ENCODE data around the gene ACTMAP. TPM values are rescaled to one million over a fixed set of nuclear protein-coding genes. Genes with fewer than 3 reads are reported as not detected.

ACTMAP gene
- total and polyA plus RNA-seq, 9 of the 15 experiments (the other 6 are each of a cell fraction or from before 2014, with no cell fraction given), result 1.7 to 16.6 (median 4.9) TPM

- no peak overlapping the region for H3K4me2 ChIP-seq (ENCODE audit: insufficient read depth, low read length)
- peaks cover 13% of the 10 kb centered on the region; the same call in 2 of the 3 replicates for H3K36me3 ChIP-seq (ENCODE audit: control insufficient read depth, insufficient read depth, low read length)
- 94% methylated on average over 7 of the region's 7 CpGs for WGBS (ENCODE audit: insufficient coverage, low coverage, missing lambda C conversion rate)
- ChIA-PET CTCF (ENCODE audit: low intra/inter-chr PET ratio) (no interaction called here), POLR2A (interaction anchor here (0.6 to 1.2 kb wide), 3 partner anchors 14 to 561 kb away, joined by 3 to 5 read pairs (median 3); partner anchors contain the start of gene RAB4B)
- H3K79me2 ChIP-seq (ENCODE audit: control insufficient read depth, insufficient read depth, low read length), result peaks cover 41% of the 10 kb centered on the region
- H4K20me1 ChIP-seq (replicated peaks; ENCODE audit: control insufficient read depth, insufficient read depth, low read length), result 0 out of 2 replicates have a peak, but pooled peaks cover 1% of the 10 kb centered on the region
- no peaks in the 10 kb centered on the region for H3K9me1 ChIP-seq (ENCODE audit: control insufficient read depth, insufficient read depth, low read length)
- H3K4me1 ChIP-seq (replicated peaks in 1 of 2; ENCODE audit: control insufficient read depth in 2 of 2, insufficient read depth in 2 of 2, low read length in 2 of 2), result peaks cover 17 to 35% of the 10 kb centered on the region in 2 experiments
- intact Hi-C loops (cut with micrococcal nuclease), result no loop called here
- H3K27me3 ChIP-seq (ENCODE audit: control insufficient read depth in 2 of 2, insufficient read depth in 2 of 2, low read length in 2 of 2), result no peaks in the 10 kb centered on the region
- FAIRE-seq (no peak), ATAC-seq (no peak), DNase-seq (ENCODE audit: extremely low read depth in 1 of 4, low spot score in 3 of 4) (no peak)
- no TSS peak for BruUV-seq (replicated peaks)
- in situ Hi-C loops (cut with MboI), result no loop called here
- no peak overlapping the region for H3K4me3 ChIP-seq
- no peak overlapping the region for H2AFZ ChIP-seq (ENCODE audit: low read depth, low read length)
- TF ChIP-seq PHB2 (IDR thresholded peaks at IDR 0.05; ENCODE audit: low read depth) (no peak), ZNF121 (CRISPR knock-in tag; conservative IDR thresholded peaks at IDR 0.05) (peak; percentile 40; the same call in 1 of the 2 replicates), TCF3 (CRISPR knock-in tag; IDR thresholded peaks at IDR 0.05) (no peak), HDAC1 (IDR thresholded peaks at IDR 0.05) (no peak)
- H3K9ac ChIP-seq (ENCODE audit: insufficient read depth in 1 of 2, low read depth in 2 of 2, low read length in 2 of 2), result peak overlapping the region in 1 of 2 experiments; percentile 19; a peak in 1 of 4 replicates
- H3K9me3 ChIP-seq (replicated peaks; ENCODE audit: control insufficient read depth, insufficient read depth, low read depth, low read length), result no peaks in the 10 kb centered on the region
- H3K27ac ChIP-seq (ENCODE audit: extremely low read depth, low read depth, low read length), result no peak overlapping the region
These were observed 2.7 kb downstream of the ACTMAP start for GRCh38 chr19:40747536-40747935.

- CTCF ChIA-PET (ENCODE audit: low intra/inter-chr PET ratio), result no interaction called here
These were observed 4.9 kb downstream of the ACTMAP start for GRCh38 chr19:40745402-40745780.

More at GRCh38 chr19:40745402-40745780, 4.9 kb downstream of the ACTMAP start:
- H3K27ac ChIP-seq (ENCODE audit: extremely low read depth, low read depth, low read length), result no peak overlapping the region
- no peak overlapping the region for H3K4me3 ChIP-seq
- H3K9ac ChIP-seq (ENCODE audit: insufficient read depth in 1 of 2, low read depth in 2 of 2, low read length in 2 of 2), result peak overlapping the region in 1 of 2 experiments; percentile 85; a peak in 1 of 4 replicates
- no TSS peak for BruUV-seq (replicated peaks)
- H3K4me1 ChIP-seq (replicated peaks in 1 of 2; ENCODE audit: control insufficient read depth in 2 of 2, insufficient read depth in 2 of 2, low read length in 2 of 2), result peaks cover 17 to 46% of the 10 kb centered on the region in 2 experiments
- WGBS (ENCODE audit: insufficient coverage, low coverage, missing lambda C conversion rate), result 63% methylated on average over 7 of the region's 7 CpGs
- TF ChIP-seq NCOR1 (IDR thresholded peaks at IDR 0.05) (no peak), ATF3 (IDR thresholded peaks at IDR 0.05) (peak; percentile 73), ATF3 (CRISPR knock-in tag; conservative IDR thresholded peaks at IDR 0.05) (no peak), NFIC (IDR thresholded peaks at IDR 0.05) (no peak), CXXC5 (CRISPR knock-in tag; IDR thresholded peaks at IDR 0.05) (0 out of 2 replicates have a peak, but pooled peaks have one; percentile 10), TSC22D4 (tag; IDR thresholded peaks at IDR 0.05) (no peak), CEBPG (CRISPR knock-in tag; IDR thresholded peaks at IDR 0.05) (peak; percentile 10; the same call in 1 of the 2 replicates), CEBPG (tag; conservative IDR thresholded peaks at IDR 0.05 in 1 of 2, IDR thresholded peaks at IDR 0.05 in 1 of 2) (peak; percentile 63 to 77)
- peaks cover 25% of the 10 kb centered on the region for H3K79me2 ChIP-seq (ENCODE audit: control insufficient read depth, insufficient read depth, low read length)
- ATAC-seq, result no peak
- no peaks in the 10 kb centered on the region for H3K9me1 ChIP-seq (ENCODE audit: control insufficient read depth, insufficient read depth, low read length)
- FAIRE-seq, result no peak
- in situ Hi-C loops (cut with MboI), result no loop called here
- no peaks in the 10 kb centered on the region for H3K9me3 ChIP-seq (replicated peaks; ENCODE audit: control insufficient read depth, insufficient read depth, low read depth, low read length)
- no peak for DNase-seq (ENCODE audit: extremely low read depth in 1 of 4, low spot score in 3 of 4)
- H3K27me3 ChIP-seq (ENCODE audit: control insufficient read depth in 2 of 2, insufficient read depth in 2 of 2, low read length in 2 of 2), result no peaks in the 10 kb centered on the region
- intact Hi-C loops (cut with micrococcal nuclease), result no loop called here
- no peaks in the 10 kb centered on the region for H4K20me1 ChIP-seq (replicated peaks; ENCODE audit: control insufficient read depth, insufficient read depth, low read length)
- no peak overlapping the region for H2AFZ ChIP-seq (ENCODE audit: low read depth, low read length)
- H3K36me3 ChIP-seq (ENCODE audit: control insufficient read depth, insufficient read depth, low read length), result peaks cover 7% of the 10 kb centered on the region; the same call in 2 of the 3 replicates
- no peak overlapping the region for H3K4me2 ChIP-seq (ENCODE audit: insufficient read depth, low read length)
- POLR2A ChIA-PET, result interaction anchor here (0.7 to 1.8 kb wide), 3 partner anchors 10 to 22 kb away, joined by 3 to 6 read pairs (median 3); no protein-coding TSS in a partner anchor

Measured in K562 (cell line).